SK-N-DZ (cell line): ENCODE measurements around the gene AATF.

Experiments used
- DNase-seq: peaks from one replicate; pipeline ENCODE4 v3.0.0-alpha.2; 2015; ENCODE audit warnings: low spot score

AATF gene

DNA sequence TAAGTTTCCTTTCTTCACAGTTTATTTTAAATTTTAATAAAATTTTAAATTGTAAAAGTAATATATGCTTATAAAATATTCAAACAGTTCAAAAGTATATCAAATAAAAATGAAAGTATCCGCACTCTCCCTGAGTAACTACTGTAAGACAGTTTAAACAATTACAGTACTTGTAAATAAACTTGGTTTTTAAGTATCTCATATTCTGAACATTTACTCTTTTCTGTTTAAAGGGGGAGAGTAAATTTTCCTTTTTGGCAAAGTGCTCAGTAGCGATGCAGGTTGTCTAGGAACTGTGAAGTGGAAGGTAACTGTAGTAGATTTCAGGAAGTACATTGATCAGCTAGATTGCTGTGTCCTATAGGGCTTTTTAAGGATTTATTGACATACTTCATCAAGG, 28.8 kb downstream of the AATF start:
- no peak for DNase-seq

DNA sequence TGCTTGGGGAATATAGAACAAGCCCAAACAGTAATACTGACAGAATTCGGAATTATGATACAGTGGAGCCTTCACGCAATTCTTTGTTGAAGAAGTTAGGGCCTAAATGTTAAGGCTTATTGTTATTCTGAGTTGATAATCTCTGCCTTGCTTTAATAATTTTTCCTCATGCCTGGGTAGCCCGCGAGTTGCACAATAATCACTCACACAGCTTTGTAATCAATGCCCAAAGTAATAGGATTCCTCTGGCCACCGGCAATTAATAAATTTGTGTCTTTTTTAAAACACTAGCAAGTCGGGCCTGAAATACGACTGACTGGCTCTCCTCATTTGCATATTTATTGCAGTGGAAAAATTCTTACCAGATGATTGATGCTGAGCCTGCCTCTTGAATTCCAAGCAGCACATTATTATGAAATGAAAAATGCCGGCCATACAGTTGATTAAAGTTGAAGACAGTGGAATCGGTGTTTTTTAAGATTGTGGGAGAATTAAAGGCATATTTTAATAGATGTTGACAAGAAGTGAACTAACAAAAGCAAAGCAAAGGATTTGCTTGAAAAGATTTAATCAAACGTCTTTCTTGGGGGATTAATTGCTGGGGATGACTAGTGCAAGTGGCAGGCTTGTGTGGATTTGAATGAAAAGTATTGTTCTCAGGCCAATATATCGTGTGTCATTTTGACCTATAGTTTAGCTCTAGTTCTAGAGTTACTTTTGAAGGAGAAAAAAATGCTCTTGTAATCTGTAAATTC, 30.2 kb downstream of the AATF start:
- DNase-seq: no peak

DNA sequence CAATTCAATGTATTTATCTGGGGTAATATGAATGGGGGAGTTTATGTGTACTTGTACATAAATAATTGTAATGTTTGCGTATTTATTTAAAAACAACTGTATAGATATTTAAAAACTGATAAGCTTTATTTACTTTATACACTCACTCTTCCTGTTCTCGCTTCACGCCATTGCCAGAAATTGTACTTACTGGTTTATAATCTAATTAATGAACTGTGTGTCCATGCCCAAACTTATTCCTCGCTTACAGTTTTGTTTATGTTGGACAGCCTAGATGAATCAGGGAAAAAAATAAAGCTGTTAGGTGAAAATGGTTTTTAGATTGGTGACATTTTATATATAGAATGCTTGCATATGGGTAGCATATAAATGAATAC, 30.8 kb downstream of the AATF start:
- DNase-seq: no peak

DNA sequence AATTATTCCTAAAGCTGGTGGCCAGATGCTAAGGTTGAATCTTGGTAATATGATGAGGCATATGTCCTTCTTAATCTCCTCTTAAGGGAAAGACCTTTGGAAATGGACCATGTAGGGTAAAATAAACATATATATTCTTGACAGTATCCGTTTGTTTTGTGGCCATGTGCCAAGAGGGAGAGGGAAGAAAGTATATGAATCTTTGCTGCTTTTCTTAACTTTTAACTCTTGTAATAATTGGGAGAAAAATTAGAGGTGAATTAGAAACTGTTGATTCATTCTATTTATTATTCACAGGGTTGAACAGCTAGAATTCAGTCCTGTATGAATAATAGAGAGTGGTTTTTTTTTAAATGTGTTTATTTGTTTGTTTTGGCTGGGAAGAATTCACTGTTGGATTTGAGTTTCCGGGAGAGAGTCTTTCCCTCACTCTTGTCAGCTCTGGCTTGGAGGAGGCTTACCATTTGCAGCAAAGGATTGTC, 31.6 kb downstream of the AATF start:
- no peak for DNase-seq

DNA sequence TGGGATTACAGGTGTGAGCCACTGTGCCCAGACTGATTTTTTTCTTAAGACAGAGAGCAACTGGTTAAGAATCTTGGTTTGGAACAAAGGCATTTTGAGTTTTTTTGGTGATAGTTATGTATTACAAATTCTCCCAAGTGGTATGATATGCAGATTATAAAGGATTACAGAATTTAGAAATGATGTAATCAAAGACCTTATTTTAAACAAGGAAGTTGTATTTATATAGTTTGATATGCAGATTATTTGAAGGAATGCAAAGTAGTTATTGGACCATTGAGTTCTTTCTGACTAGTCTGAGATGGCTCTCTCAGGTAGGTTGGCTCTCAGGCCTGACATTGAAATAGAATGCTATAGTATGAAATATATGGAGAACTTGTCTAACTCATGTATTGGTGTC, 34.9 kb downstream of the AATF start:
- DNase-seq: no peak

DNA sequence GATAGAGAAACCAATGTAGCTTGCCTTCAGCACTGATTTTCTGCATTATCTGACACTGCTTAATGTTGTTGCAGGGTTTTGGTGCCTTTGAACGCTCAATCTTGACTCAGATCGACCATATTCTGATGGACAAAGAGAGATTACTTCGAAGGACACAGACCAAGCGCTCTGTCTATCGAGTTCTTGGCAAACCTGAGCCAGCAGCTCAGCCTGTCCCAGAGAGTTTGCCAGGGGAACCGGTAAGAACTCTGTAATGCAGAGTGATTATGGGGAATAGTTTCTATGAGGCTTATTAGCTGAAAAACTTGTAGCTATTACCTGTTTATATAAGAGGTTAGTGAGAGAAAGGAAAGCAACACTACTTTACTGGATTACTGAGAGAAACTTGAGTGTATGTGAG, 40.4 kb downstream of the AATF start:
- DNase-seq: no peak

DNA sequence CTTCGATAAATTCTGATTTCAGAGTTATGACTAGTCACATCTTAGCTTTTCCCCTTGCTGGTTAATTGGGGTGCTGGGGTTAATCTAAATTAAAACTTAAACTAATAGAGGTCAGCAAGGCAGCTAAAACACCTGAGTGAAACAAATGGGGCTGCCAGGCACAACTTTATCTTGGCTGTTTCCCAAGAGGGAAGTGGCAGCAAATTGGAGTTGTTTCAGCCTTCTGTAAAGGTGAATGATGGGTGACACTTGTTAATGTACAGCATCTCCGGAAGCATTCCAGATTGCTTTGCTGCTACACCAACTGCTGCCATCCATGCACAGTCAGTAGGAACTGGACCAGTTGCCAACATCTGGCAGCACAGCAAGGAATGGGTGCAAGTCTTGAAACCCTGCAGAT, 43.9 kb downstream of the AATF start:
- DNase-seq: no peak

DNA sequence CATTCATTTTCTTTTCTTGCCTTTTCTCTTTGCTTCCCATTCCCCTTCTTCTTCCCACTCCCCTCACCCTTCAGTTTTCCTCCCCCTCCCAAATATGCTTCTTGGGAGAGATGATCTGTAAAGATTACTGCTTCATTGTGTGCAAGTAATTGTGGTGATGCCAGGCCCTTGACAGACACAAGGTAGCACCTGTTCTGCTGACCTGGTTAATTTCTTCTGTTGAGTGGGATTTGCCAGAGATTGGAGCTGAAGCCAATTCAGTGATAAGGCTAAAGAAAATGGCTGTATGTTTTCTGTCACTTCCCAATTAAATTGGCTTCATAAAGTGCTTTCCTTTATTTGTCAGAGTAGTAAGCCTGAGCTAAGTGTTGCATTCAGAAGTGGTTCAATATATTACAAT, 44.5 kb downstream of the AATF start:
- DNase-seq: peak; percentile 95

DNA sequence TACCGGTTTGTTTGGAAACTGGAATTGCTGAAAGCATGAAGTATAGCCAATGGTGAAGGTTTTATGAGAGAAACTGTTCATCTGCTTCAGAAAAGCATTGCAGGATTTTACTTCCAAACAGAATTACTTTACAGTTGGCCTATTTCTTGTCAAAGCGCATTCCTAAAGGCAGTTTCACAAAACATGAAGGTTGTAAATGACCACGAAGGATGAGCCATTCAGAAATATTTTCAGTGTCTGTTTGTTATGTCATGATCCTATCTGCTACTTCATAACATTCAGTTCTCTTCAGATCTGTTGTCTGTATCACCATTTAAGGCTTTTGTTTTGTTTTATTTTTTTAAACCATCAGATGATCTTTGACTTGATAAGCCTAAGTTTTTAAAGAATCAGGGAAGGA, 45.7 kb downstream of the AATF start:
- DNase-seq: no peak

DNA sequence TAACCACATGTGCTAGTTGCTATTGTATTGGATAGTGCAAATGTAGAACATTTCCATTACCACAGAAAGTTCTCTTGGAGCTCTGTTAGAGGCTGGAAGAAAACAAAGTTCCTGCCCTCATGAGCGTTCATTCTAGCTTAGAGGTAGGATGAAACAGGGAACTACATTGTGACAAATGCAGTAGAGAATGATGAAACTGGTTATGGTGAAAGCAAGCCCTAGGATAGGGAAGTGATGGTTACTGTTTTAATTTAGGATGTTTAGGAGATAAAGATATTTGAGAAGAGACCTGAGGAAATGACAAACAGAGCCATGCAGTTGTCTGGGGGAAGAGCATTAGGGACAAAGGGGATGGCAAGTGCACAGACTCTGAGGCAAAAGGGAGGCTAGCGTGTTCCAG, 50.7 kb downstream of the AATF start:
- DNase-seq: no peak

DNA sequence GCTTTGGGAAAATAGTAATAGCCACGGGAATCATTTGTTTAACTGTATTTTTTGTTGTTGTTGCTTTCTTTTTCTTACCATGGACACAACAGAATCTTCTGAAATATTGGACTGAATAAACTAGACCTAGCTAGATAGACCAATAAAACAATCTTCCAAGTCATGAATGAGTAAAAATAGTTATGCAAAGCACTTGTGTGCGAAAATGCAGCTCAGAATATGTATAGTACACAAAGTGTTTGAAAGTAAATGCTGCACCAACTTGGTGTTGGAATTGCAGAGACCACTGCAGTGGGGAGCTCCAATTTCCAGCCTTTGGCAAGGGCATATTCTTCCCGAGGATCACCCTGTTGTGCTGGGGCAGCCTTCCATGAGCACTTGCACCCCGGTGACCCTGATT, 68.0 kb downstream of the AATF start:
- DNase-seq: no peak

DNA sequence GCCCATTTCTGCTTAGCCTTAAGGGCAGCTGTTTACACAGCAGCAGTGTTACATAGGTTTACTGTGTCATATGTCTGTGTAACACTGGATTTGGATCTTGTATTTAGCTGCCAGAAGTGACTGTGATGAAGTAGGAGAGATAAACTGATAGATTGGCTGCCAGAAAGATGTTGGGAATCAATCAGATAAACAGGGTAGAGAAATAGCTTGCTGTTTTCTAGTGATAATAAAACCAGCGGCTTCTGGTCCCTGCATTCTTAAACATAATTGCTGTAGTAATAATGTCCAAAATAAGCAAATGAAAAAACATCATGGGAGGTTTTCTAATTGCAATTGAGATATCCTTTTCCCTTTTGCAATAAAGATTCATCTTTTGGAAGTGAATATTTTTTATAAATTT, 68.7 kb downstream of the AATF start:
- peak; percentile 31 for DNase-seq

DNA sequence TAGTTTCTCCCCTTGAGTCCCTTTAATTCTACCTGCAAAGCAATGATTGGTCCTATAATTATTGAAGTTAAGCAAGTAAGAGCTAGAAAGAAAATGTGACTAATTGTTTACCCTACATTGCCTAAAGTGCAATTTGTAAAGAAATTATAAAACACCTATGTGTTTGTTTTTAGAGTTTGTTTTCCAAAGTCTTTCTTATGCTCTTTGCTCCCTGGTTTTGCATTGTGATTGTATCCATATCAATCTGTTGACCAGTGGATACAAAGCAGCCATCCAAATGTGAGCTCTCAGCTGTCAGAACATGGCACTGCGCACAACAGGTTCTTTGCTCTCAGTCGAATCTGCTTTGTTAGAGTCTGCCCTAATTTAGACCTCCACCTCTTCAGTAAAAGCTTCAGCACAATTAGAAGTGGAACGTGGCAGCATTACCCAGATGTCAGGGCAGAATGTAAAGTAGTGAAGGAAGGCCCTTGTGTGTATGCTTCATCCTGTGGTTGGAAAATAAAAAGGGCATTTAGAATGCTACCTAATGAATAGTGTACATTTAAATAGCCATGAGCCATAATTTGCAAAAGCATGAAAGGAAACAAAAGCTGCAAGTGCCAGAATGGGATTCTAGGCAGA, 70.5 kb downstream of the AATF start:
- DNase-seq: peak; percentile 23

DNA sequence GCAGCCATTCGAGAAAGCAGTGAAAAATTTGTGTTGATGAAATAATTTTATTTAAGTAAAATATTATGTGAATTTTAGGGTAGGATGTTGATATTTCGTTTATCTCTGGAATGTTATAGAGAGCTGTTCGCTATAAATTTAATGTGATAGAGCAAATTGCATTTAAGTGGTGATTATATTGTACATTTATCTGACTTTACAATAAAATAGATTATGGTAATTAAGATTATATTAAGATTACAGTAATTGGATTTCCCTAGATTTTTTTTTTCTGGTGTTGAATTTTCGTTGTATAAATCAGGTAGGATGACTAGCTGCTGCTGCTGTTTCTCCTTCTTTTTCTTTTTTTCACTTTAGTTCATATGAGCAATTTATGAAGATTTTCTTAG, 71.0 kb downstream of the AATF start:
- peak; percentile 62 for DNase-seq

DNA sequence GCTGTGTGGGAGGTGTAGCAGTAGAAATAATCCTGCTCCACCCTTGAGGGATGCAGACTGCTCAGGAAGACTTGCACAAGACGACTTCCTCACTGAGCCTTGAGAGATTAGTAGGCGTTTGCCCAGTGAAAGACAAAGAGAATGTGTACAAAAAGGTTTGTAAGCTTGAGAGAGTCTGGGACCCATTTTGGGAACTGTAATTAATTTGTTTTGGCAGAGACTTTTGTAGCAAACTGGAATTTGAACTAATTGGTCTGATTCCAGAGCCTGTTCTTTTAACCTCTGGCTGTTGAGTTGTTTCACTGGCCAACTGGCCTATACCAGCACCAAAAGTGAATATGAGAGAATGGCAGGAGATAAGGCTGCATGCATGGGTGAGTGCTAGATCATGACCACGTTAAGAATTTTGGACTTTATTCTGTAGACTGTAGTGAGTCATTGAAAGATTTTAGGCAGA, 75.5 kb downstream of the AATF start:
- peak; percentile 27 for DNase-seq

DNA sequence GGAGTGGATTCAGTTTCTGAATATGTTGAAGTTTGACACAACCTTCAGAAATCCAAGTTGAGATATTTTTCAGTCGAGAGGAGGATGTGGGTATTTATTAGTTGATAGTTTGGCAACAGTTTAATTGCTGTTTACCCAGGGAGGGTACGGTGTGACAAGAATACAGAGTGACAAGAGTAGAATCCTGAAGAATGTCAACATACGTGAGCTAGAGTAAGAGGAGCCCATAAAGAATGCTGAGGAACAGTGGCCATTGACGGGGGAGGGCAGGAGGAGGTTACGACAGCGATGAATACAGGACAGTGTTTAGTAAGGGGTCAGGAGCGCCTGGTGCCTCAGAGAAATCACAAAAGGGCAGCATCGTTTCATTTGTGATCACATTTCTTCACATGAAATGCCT, 76.5 kb downstream of the AATF start:
- no peak for DNase-seq

DNA sequence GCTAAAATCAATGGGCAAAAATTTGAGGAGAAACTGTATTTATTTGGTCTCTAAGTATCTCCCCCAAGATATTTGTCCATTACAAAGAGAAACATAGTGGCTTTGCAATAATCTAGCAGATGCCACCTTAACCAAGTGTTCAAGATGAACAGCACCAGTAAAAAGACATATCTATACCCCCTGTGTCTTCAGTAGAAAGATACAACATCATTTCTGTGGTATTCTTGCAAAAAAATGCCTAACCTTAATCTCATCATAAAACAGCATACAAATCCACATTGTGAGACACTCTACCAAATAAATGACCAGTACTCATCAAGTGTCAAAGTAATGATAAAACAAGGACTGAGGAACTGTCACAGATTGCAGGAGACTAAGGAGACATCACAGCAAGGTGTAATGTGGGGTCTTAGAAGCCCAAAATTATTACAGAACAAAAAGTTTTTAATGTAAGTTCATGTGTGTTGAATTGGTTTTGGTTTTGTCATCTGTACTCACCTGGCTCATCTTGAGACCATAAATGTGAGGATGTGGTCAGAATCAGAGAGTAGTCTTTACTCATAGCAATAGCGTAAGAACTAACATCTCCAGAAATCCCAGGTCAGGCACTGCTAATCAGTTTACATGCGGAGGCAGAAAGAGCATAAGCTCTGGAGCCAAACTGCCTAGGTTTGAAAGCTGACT, 77.2 kb downstream of the AATF start:
- DNase-seq: peak; percentile 18

DNA sequence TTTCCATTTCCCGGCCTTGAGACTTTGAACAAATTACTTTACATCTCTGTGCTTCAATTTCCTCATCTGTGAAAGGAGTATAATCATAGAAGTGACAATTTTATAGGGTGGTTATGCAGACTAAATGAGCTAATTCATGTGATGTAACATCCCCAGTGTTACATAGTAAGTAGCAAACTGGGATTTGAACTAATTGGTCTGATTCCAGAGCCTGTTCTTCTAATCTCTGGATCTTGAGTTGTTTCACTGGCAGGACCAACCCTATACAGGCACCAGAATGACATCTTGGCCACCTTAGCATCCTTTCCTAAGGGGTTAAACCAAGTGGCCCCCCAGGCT, 77.7 kb downstream of the AATF start:
- DNase-seq: no peak

DNA sequence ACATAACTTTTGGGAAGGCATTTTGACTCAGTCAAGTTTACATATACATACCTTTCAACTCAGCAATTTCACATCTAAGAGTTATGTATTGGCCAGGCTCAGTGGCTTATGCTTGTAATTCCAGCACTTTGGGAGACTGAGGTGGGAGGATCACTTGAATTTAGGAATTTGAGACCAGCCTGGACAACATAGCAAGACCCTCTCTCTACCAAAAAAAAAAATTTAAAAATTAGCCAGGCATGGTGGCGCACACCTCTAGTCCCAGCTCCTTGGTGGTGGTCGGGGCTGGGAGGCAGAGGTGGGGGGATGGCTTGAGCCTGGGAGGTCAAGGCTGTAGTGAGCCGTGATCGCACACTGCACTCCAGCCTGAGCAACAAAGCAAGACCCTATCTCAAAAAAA, 79.3 kb downstream of the AATF start:
- DNase-seq: no peak

DNA sequence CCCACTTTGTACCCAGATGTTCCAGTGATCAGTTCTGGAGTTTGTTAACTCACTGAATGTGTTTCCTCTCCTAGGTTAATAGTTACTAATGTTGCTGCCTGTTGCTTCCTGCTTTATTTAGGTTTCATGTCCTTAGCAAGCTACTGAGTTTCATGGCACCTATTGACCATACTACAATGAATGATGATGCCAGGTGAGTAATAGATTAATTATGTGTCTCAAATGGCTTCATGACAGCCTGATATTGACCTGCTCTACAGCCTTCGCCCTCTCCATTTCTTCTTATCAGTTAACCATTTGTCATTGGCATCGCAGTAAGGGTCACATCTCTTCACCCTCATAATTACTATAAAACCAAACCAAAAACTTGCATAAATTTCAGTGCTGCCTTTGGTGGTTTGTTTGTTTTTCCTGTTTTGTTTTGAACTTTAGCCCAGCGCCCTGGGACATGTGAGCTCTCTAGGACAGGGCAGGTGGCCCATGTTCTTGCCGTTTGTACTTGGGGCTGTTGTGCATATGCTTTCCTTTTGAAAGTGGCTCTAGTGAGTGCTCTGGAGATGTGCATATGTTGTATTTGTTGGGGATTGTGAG, 82.8 kb downstream of the AATF start:
- no peak for DNase-seq

DNA sequence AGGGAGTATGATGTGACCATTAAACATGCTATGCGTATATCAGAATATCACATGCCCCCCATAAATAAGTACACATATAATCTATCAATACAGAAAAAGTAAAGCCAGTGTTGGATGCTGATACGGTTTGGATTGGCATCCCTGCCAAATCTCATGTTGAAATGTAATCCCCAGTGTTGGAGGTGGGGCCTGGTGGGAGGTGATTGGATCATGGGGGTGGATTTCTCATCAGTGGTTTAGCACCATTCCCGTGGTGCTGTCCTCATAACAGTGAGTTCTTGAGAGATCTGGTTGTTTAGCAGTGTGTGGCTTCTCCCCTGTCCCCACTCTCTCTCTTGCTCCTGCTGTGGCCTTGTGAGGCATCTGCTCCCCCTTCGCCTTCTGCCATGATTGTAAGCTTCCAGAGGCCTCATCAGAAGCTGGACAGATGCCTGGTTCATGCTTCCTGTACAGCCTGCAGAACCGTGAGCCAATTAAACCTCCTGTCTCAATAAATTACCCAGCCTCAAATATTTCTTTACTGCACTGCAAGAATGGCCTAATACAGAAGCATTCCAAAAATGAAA, 88.9 kb downstream of the AATF start:
- DNase-seq: no peak

DNA sequence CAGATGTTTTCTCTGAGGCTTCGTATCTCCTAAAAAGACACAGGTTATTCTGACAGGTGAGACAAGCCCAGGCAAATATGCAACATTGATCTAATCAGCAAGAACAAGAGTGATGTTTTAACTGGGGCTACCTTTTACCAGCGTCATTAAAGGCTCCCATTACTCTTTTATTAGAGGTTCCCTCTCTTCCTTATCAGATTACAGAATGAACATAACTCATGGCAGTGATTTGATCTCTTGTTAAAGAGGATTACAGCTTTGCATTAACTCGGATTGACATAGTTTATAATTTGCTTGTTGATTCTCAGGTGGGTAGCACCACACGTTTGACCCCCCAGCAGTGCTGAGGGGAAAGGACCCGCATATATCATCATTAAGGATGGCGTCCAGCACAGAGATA, 90.5 kb downstream of the AATF start:
- no peak for DNase-seq
